HG03439 (cell line): ENCODE results near the gene SMAD2.

Experiments
- ATAC-seq: cut with Tn5 transposase; IDR thresholded peaks from one replicate; pipeline ENCODE4 v1.9.1; 2021; ENCODE audit warnings: mild to moderate bottlenecking, moderate library complexity; ENCODE audit not compliant: unreplicated experiment

The SMAD2 gene

DNA sequence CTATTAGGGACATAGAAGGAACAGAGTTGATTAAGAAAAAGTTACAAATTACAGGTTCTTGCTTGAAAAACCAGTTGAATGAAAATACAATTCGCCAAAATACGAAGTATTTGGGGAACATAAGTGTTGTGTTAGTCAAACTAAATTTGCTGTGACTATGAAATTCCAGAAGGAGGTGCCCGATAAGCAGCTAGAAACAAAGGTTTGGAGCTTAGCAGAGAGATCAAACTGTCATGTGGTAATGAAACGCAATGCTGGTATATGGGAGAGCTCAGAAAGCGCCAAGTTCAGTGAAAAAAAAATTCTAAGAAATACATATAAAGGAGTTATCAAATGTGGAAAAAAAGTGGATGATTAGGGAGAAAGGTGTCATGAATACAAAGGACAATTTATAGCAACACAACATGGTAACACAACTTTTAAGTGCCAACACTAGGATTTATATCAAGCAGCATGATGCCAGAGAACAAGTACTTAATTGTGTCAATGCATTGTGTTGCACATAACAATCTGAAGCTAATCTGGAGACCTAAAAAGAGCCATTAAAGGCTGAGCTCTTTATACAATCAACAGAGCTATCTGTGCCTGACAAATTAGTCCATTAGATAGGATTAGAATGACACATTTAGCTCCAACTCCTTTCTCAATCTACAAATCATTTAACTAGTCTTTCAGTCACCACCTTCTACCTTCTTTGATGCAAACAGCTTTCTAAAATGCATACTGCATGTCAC, 31.2 kb downstream of the SMAD2 start:
- no peak for ATAC-seq

DNA sequence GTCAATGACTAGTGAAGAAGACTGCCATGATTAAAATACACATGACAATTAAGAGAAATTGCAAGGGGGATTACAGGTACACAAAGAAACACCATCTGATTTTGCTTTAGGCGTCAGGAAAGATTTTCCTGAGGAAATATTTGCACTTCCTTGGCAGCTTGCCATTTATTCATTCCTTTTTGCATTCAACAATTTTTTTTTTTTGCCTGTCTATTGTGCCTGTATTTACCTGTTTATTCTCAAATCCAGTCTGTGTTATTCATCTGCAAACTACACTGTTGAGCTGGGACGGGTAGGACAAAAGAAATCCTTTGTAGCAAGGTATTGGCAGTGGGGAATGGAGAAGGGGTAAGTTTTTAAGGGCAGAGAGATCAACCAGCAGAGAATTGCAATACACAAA, 31.8 kb downstream of the SMAD2 start:
- ATAC-seq: no peak

DNA sequence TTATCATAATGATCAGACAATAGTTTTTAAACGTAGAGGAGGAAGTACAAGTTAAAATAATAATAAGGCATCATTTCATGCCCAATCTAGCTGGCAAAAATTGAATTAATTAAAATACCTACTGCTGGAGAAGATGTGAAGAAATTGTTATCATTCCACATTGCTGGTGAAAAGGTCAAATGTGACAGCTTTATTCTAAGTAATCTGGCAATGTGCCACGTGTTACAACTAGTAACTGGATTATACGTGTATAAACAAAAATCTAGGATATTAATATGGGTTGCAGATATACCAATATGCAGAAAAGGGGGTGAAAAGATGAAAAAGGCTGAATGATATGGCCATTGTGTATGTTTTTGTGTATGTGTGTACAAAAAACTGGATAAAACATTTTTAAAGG, 32.4 kb downstream of the SMAD2 start:
- no peak for ATAC-seq

DNA sequence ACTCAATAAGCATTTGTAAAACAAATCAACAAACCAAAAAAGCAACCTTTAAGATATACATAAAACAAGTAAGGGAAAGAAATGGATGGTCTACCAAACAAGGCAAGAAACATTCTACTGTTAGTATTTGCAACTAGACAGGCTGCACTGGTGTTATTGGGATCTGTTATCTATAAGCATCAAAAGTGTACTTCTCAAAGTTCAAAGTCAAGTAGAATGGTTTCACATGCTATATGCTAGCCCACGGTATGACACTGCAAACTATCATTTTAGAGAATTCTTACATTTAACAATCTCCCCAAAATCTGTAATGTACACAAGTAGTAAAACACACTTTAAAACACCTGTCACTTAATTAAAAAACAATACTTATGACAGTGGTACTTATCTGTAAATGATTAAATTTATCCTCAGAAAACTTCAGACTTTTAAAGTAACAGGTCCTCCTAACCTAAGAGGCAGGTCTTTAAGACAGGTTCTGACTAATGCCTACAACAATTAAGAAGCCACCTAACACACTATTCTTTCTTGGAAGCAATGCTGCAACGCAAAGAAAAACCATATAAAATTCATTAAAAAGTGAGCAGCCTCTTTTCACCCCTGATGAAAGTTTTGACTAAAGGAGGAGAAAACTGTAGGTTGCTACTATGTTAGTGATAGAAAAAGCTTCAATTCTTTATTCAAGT, 34.8 kb downstream of the SMAD2 start:
- ATAC-seq: no peak

DNA sequence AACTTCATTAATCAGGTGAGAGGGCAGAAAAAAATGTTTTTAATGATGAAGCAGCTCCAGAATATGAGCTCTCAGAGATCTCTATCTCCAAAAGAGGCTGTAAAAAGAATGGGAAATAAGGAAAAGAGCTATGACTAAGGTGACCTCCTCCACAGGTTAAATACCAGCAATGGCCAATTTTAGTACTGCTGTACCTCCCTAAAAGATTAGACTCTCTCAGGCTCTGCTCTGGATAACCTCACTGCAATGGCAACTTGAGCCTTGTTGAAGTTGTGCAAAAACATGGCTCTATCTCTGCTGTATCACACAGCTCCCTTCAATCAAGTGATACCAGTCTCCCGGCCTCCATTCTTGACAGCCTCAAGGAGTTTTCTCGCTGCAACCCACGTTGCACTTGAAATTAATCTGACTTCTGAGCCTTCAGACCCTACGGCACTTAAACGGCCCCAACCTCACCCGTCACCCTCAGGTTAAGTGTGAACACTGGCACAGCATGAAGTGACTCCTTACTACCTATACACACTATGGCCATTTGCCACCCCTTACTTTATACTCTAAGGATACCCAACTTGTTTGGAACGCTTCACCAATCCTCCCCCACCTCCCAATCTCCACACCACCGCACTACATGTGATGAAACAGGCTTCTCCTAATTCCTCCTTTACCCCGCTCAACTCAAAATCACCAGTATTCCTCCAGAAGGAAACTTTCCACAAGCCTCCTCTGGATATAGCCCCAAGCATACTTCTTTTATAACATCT, 36.3 kb downstream of the SMAD2 start:
- no peak for ATAC-seq

DNA sequence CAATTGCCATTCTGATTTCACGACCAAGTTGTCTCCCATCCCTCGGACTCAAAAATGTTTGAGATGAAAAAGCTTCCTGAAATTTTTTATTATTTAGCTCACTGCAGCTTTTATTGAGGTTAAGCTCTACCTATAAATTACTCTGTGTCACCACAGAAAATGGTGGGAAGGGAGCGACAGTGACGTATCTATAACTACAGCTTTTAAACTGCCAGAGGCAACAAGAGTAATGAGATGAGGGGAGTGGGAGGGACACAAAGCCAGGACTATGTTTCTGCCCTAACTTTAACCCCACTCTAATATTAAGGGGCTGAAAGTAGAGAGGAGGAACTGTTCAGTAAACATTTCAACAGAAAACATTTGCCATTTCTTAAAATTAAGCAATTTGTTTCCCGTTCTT, 37.4 kb downstream of the SMAD2 start:
- ATAC-seq: no peak

DNA sequence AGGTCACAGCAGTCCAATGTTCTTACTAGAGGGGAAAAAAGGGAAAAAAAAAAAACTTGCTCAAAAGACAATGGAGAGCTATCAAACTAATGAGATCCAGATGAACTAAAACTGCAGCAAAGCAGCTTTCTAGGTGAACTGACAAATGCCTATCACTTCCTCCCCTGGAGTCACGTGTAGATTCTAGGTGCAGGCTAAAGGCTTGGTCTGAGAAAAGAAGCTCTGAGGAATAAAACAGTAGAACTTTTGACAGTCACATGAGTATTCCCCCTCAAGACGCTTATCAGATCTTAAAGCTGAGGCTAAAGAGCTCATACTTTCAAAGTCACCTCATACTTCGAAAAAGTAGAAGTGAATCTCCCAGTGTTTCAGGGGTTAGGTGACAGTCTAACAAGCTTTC, 42.3 kb downstream of the SMAD2 start:
- no peak for ATAC-seq

DNA sequence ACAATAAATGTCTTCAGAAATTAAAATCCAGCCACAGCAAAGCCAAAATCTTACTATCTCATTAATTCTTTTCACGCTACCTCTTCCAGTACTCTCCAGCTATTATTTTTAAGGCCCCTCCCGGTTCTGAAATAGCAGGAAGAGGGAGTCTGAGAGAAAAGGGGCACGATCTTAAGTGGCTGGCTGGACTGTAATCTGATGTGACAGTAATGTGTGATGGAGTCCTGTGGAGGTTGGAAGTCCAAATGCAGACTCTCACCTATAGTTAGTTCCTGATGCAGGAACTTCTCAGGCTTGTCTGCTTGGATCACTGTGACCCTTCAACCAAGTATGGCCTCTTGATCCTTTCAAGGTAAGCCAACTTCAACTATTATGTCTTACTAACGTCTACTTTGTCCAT, 43.2 kb downstream of the SMAD2 start:
- ATAC-seq: no peak

DNA sequence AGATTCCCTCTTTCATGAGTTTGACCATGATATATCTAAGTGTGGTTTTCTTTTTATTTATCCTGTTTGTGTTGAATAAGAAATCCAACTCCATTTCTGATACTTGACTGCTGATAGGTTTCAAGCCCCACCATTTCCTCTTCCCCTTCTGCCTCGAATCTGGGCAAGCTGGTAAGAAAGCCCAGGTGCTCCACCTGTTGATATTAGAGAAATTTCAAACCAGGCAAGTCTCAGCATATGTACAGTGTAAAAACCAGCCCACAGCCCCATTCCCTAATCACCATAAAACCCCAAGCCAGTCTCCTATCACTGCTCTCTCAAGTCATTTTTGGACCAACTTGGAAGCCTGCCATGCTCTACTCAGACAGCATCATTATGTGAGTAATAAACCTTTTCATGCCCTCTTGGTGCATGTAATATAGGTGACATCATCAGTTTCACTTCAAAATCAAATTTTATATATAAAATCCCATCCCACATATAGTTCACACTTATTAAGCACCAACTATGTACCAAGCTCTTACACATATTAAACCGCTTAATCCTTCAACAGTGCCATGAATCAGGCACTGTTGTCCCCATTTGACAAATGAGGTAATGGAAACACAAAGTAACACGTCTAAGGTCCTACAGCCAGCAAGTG, 46.6 kb downstream of the SMAD2 start:
- no peak for ATAC-seq

DNA sequence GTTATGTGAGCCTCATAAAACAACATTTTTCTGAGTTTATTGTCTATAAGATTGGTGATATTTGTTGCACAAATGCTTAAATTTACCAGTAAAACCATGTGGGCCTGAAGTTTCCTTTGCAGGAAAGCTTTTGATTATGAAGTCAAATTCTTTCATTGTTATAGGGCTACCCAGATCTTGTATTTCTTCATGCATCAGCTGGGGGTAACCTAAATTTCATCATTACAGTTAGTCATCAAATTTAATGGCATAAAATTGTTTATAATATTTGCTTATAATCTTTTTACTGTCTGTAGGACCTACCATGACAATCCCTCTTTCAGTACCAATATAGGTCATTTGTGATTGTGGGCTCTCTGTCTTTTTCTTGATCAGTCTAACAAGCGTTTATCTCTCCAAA, 47.8 kb downstream of the SMAD2 start:
- ATAC-seq: no peak

DNA sequence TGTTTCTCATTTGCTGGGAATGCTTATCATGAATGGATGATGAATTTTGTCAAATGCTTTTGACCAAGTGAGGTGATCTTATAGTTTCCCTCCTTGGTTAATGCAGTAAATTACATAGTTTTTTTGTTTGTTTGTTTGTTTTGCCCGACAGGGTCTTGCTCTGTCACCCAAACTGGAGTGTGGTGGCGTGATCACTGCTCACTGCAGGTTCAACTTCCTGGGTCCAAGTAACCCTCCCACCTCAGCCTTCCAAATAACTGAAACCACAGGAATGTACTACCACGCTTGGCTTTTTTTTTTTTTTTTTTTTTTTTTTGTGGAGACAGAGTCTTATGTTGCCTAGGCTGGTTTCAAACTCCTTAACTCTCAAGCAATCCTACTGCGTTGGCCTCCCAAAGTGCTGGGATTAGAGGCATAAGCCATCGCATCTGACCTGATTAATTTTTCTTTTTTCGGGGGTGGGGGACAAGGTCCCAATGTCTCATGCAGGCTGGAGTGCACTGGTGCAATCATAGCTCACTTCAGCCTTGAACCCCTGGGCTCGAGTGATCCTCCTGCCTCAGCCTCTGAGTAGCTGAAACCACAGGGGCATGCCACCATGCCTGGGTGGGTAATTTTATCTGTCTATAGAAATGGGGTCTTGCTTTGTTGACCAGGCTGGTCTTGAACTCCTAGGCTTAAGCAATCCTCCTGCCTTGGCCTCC, 48.6 kb downstream of the SMAD2 start:
- ATAC-seq: no peak

DNA sequence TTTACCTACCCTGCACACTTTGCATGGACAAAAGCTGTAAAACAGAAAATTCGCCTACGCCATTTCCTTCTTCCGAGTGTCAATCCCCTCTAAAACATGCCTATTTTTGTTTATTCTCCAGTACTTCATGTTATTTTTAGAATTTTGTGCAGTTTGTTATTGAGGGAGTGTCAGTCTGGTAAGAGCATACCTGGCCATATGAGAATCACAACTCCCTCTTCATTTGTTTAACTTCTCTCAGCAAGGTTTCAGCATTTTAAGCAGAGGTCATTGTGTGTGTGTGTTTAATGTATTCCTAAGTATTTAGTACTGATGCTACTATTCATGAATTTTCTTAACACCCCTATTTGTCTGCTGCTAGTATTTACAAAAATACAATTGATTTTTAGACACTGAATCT, 49.4 kb downstream of the SMAD2 start:
- ATAC-seq: no peak

DNA sequence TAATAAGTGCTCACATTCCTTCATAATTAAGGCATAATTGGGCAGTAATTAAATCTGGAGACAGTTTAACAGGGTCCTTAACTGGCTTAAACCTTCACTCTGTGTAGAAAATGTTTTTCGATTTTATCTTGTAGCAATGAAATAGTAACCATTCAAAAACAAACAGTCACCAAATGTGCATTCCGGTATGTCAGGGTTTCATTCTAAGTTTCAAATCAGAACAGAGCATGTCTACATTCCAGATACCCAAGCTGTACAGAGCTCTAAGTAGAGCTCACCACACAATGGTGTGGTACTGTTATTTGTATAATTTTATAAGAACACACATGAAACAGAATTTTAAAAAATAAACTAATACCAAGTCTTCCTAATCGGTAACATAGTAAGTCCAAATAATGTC, 52.6 kb downstream of the SMAD2 start:
- no peak for ATAC-seq

DNA sequence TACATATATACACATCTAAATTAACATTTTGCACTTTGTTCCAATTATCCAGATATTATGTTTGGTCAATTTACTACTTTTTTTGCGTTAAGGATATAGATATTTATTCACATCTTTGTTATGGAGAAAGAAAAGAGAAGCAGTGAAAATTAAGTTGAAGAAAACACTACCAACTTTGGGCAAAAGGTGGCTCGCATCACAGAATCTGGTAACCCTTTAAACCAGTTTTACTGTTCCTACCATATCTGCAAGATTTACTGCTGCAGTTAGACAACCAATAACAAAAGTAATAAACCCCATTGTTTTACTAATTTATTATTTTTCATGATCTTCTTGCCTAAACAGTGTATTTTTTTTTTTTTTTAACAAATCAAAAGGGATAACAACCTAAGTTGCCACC, 53.6 kb downstream of the SMAD2 start:
- ATAC-seq: no peak

DNA sequence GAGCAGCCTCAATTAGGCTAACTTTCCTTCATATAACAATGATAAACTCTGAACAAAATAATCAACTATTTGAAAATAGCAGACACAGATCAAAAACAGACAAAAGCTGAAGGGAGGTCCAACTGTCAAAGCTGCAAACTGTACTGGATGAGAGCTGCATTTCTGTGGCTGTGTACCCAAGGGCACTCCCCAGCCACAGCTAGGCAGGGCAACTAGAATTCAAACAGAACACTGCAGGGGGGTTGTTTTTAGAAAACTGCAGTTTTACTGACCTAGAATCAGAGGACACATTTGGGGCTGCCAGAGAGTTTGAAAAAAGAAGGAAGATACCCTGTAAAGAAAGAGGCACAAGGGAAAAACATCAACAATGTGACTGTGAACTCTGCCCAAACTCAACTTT, 56.8 kb downstream of the SMAD2 start:
- ATAC-seq: no peak

DNA sequence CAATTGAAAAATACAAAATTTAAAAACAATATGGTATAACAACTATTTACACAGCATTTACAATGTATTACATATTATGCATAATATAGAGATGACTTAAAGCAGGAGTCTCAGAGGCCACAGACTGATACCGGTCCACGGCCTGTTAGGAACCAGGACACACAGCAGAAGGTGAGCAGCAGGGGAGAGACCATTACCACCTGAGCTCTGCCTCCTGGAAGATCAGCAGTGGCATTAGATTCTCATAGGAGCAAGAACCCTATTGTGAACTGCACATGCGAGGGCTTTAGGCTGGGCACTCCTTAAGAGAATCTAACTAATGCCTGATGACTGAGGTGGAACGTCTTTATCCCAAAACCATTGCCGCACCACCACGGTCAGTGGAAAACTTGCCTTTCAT, 58.0 kb downstream of the SMAD2 start:
- no peak for ATAC-seq

DNA sequence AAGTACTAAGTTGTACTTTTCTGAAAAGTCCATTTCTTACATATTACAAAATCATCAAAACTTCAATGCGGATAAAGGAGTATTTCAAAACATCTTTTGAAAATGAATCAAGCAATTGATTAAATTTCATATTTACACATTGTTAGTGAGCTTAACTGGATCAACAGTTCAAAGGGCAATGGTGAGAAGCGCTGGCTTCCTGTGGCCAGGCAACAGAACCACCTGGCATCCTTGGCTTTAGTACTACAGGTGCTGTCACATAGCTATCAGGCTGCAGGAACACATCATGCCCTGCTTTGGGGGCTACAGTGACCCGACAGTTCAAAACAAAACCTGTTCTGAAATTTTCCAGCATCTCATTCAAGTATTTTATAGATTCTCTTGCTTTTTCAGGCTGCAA, 59.2 kb downstream of the SMAD2 start:
- ATAC-seq: no peak

DNA sequence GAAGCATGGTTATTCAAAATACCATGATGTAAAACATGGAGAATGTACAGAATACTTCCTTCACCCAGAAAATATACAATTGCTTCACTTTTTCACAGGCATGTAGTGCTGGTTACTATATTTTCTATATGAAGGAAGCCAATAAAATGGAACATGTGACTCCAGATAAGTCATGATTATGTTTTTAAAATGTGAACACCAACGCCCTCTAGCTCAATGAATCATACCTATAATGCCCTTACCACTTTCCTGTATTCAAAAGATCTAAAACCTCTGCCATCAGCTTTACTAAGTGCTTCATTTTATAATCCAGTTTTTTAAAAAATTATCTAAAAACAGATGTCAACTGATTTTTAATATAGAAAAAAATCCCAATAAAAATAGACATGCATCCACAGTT, 59.9 kb downstream of the SMAD2 start:
- ATAC-seq: no peak

DNA sequence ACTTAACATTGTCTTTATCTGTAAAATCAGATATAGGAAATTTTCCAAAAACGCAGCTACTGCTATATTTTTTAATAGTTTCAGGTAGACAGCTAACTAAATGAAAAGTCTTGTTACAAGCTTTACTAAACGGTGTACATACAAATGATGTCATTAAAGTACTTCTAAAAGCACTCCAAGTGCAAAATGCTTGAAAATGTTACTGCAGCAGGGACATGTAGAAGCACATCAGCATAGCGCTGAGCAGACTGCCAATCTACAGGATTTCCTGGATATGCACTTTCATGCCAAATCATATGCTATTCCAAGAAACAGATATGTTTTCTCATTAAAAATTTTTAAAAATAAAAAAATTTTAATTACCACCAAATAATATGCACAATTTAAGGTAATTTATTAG, 61.7 kb downstream of the SMAD2 start:
- no peak for ATAC-seq

DNA sequence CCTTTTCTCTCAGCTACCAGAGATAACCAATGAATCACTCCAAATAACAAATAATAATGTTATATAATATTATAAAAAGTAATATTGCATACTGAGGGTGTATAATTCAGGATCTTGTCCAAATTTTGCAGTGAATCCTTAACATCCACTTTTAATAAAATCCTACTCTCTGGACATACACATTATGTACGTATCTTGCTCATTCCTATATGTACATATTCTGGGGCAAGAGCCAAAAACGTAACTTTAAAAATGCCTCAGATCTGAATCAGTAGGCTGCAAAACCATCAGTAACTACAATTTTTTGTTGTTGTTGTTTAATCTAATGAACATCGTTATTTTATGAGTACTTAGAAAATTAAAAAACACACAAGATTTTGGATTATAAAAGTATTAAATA, 65.3 kb downstream of the SMAD2 start:
- ATAC-seq: no peak

DNA sequence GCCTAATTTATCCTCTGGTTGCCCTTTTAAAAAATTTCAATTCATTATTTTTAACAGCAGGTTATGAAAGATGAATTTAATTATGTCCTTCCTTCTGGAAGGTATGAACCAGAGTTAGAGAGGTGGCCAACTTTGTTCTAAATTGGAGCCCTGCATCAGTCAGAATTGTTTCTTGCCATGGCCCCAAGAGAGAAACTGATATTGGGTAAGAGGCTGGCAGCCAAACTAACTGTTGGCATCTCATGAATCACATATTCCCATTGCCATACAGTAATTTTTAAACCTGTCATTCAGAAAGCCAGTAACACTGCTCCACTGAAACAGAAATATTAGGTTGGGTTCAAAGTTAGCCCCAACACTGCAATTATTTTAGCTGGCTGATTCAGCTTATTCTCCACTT, 67.4 kb downstream of the SMAD2 start:
- no peak for ATAC-seq
